Fibroblast of upper back skin (primary cell): ENCODE data around the gene DIS3L.
A peak's percentile ranks its signal among the peaks of the same experiment; 100 is the strongest.
"Not testable (repeated sequence)": the region's sequence is repeated elsewhere in the genome, so short reads cannot be mapped to it uniquely, and the experiment has no call there.

Source experiments
- DNase-seq: peaks from one replicate; pipeline ENCODE4 v3.0.0-alpha.2; 2013

DIS3L gene

GRCh38 chr15:66293419-66294156 lies at the start of gene DIS3L:
DIS3L (plus strand) TSS chr15:66293568; CDS start chr15:66293597, 29 bp downstream.
- peak; percentile 32 for DNase-seq

- DNase-seq: not testable (repeated sequence)
Observed at GRCh38 chr15:66245832-66246231, 47.5 kb upstream of the DIS3L start.

- DNase-seq: no peak
Observed at GRCh38 chr15:66246937-66247336, 46.4 kb upstream of the DIS3L start.

- no peak for DNase-seq
Observed at GRCh38 chr15:66249605-66250174, 43.7 kb upstream of the DIS3L start.

- no peak for DNase-seq
Observed at GRCh38 chr15:66251065-66251789, 42.1 kb upstream of the DIS3L start.

- DNase-seq: peak; percentile 17
Observed at GRCh38 chr15:66251790-66252684, 41.3 kb upstream of the DIS3L start.

- no peak for DNase-seq
Observed at GRCh38 chr15:66252685-66253417, 40.5 kb upstream of the DIS3L start.

GRCh38 chr15:66253418-66254088 lies 39.8 kb upstream of the DIS3L start, which contains the start of gene MEGF11:
MEGF11 (minus strand) TSS chr15:66253750; CDS start chr15:66128403, 125,347 bp downstream.
- peak; percentile 24 for DNase-seq

GRCh38 chr15:66254089-66254950 lies 39.0 kb upstream of the DIS3L start:
- no peak for DNase-seq

- no peak for DNase-seq
Observed at GRCh38 chr15:66254951-66255676, 38.3 kb upstream of the DIS3L start.

GRCh38 chr15:66256692-66257091 lies 36.7 kb upstream of the DIS3L start:
- DNase-seq: no peak

- no peak for DNase-seq
Observed at GRCh38 chr15:66261056-66261455, 32.3 kb upstream of the DIS3L start.

- not testable (repeated sequence) for DNase-seq
Observed at GRCh38 chr15:66262837-66263236, 30.5 kb upstream of the DIS3L start.

GRCh38 chr15:66264859-66265513 lies 28.4 kb upstream of the DIS3L start:
- no peak for DNase-seq

GRCh38 chr15:66269326-66270090 lies 23.9 kb upstream of the DIS3L start:
- DNase-seq: peak; percentile 59

GRCh38 chr15:66270932-66271331 lies 22.4 kb upstream of the DIS3L start:
- DNase-seq: no peak

GRCh38 chr15:66275352-66275751 lies 18.0 kb upstream of the DIS3L start:
- no peak for DNase-seq

GRCh38 chr15:66276546-66276945 lies 16.8 kb upstream of the DIS3L start:
- no peak for DNase-seq
